SU-DHL-6 (cell line): ENCODE data around the gene RBM17.

ENCODE experiments used
- EZH2phosphoT487 ChIP-seq: fragments of 200-600 bp; sonication (generic), shearing (Covaris generic); conservative IDR thresholded peaks from 2 replicates; pipeline ENCODE4 v1.6.1; 2018; ENCODE audit warnings: mild to moderate bottlenecking, antibody characterized with exemption, low read length, moderate library complexity, mixed read lengths
- TF ChIP-seq, protein P1 (sequence below): fragments of 200-600 bp; sonication (generic); IDR thresholded peaks from one replicate; pipeline ENCODE4 v1.5.1; 2017; ENCODE audit warnings: antibody characterized with exemption, mild to moderate bottlenecking, low read length, moderate library complexity; ENCODE audit not compliant: insufficient read depth, poor library complexity, severe bottlenecking

DNA sequence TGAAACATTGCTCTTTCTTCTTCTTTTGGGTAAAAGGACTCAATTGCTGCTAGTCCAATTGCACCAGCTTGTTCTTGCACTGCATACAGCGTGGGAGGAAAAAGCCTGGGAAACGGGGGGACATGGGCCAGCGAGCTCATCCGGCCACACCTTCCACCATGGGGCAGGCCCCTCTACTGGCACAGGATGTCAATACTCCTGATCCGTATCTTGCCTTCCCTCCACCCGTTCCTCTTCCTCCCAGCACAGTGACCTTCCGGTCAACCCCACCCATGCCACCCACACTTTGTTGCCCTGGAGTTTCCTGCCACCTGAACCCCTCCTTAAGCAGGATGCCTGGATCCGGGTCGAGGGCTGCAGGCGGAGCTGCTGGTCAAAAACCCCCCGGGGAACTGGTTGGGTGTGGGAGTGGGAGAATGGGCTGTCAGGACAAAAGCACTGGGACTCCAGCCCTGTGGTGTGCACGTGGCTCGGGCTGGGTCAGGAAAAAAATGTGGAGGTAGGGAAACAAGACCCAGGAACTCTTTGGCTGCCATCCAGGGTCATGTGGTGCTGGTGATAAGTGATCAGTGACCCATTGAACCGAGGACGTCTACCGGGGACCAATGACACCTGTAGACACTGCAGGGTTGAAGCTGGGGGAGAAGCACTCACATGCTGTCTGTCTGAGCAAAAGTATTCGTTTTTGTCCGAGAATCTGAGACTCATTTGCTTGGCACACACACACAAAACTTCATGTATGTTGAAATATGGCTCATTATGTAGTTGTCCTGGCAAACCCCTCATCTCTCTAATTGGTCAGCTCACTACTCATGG lies 34.8 kb upstream of the RBM17 start:
- TF ChIP-seq, protein P1, sequence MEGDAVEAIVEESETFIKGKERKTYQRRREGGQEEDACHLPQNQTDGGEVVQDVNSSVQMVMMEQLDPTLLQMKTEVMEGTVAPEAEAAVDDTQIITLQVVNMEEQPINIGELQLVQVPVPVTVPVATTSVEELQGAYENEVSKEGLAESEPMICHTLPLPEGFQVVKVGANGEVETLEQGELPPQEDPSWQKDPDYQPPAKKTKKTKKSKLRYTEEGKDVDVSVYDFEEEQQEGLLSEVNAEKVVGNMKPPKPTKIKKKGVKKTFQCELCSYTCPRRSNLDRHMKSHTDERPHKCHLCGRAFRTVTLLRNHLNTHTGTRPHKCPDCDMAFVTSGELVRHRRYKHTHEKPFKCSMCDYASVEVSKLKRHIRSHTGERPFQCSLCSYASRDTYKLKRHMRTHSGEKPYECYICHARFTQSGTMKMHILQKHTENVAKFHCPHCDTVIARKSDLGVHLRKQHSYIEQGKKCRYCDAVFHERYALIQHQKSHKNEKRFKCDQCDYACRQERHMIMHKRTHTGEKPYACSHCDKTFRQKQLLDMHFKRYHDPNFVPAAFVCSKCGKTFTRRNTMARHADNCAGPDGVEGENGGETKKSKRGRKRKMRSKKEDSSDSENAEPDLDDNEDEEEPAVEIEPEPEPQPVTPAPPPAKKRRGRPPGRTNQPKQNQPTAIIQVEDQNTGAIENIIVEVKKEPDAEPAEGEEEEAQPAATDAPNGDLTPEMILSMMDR = no peak
- no peak for TF ChIP-seq EZH2phosphoT487
